ENCODE data around the gene C17orf113.

The C17orf113 gene

DNA sequence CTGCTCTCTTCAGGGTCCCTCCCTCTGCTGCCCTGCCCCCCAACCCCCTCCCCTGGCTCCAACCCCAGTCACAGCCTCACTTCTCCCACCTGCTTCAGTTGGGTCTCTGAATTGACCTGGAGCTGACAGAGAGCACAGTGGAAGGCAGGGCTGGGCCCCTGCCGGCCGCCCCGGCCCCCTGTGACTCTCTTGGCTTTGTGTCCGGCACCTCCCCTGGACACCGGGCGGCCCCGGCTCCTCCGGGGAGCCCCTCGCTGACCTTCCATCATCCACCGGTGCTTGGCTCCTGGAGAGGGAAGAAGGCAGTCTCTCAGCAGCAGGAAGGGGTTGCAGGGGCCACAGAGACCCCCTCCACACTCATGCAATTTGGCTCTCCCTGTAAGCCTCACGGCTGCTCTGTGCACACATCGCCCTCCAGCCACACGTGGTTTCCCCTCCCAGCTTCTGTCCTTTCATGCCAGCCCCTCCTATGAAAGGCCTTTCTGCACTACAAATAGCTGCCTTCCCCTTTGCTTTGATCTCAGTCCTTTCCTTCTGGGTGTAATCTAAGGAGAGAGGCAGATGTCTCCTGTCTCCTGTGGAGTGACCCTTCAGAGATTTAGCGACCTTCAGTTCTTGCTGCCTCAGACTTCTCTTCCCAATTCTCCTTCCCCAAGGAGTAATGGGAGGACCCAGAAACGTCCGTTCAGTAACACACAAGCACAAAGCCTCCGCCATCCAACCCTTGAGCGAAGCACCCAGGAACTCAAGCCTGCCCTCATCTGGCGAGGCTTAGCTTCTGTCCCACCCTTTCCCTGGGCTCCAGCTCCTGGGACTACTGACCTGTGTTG is 22.2 kb downstream of the C17orf113 start:
- no peak overlapping the region for H3K4me2 ChIP-seq
- H3K27me3 ChIP-seq (ENCODE audit: insufficient read depth, low read depth) = no peaks in the 10 kb centered on the region; the same call in 1 of the 2 replicates
- H3K79me2 ChIP-seq (ENCODE audit: insufficient read depth, low read depth) = no peaks in the 10 kb centered on the region
- TF ChIP-seq, protein P1, sequence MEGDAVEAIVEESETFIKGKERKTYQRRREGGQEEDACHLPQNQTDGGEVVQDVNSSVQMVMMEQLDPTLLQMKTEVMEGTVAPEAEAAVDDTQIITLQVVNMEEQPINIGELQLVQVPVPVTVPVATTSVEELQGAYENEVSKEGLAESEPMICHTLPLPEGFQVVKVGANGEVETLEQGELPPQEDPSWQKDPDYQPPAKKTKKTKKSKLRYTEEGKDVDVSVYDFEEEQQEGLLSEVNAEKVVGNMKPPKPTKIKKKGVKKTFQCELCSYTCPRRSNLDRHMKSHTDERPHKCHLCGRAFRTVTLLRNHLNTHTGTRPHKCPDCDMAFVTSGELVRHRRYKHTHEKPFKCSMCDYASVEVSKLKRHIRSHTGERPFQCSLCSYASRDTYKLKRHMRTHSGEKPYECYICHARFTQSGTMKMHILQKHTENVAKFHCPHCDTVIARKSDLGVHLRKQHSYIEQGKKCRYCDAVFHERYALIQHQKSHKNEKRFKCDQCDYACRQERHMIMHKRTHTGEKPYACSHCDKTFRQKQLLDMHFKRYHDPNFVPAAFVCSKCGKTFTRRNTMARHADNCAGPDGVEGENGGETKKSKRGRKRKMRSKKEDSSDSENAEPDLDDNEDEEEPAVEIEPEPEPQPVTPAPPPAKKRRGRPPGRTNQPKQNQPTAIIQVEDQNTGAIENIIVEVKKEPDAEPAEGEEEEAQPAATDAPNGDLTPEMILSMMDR (conservative IDR thresholded peaks at IDR 0.05; ENCODE audit: low read depth, low read length) = no peak
- no peak overlapping the region for H3K9ac ChIP-seq
- H4K20me1 ChIP-seq (ENCODE audit: insufficient read depth) = no peaks in the 10 kb centered on the region
- no peak overlapping the region for H2AFZ ChIP-seq (ENCODE audit: low read depth)
- H3K4me1 ChIP-seq (ENCODE audit: low read depth, poor library complexity, severe bottlenecking) = peaks cover 18% of the 10 kb centered on the region
- H3K27ac ChIP-seq = no peak overlapping the region
- no peaks in the 10 kb centered on the region for H3K36me3 ChIP-seq (ENCODE audit: insufficient read depth)
- no peak overlapping the region for H3K4me3 ChIP-seq (IDR thresholded peaks at IDR 0.05; ENCODE audit: insufficient read depth, low read depth, low read length)

DNA sequence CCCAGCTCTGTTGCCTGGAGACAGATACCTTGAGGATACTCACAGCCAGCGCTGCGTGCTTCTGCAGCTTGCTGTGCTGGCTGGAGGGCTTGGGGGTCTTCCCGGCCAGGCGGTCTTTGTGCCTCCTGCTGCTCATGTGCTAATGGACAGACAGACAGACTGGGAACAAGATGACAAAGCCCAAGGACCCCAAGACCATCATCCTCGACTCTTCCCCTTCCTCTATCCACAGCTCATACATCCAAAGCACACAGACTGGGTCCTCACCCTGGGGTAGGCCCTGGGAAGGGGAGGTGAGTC is 22.9 kb downstream of the C17orf113 start:
- H3K79me2 ChIP-seq (ENCODE audit: insufficient read depth, low read depth) = no peaks in the 10 kb centered on the region
- H3K27ac ChIP-seq = no peak overlapping the region
- TF ChIP-seq, protein P1 (conservative IDR thresholded peaks at IDR 0.05; ENCODE audit: low read depth, low read length) = no peak
- H2AFZ ChIP-seq (ENCODE audit: low read depth) = no peak overlapping the region
- H3K27me3 ChIP-seq (ENCODE audit: insufficient read depth, low read depth) = no peaks in the 10 kb centered on the region; the same call in 1 of the 2 replicates
- H3K4me3 ChIP-seq (IDR thresholded peaks at IDR 0.05; ENCODE audit: insufficient read depth, low read depth, low read length) = no peak overlapping the region
- H3K9ac ChIP-seq = no peak overlapping the region
- H3K36me3 ChIP-seq (ENCODE audit: insufficient read depth) = no peaks in the 10 kb centered on the region
- H3K4me2 ChIP-seq = no peak overlapping the region
- peaks cover 18% of the 10 kb centered on the region for H3K4me1 ChIP-seq (ENCODE audit: low read depth, poor library complexity, severe bottlenecking)
- no peaks in the 10 kb centered on the region for H4K20me1 ChIP-seq (ENCODE audit: insufficient read depth)

DNA sequence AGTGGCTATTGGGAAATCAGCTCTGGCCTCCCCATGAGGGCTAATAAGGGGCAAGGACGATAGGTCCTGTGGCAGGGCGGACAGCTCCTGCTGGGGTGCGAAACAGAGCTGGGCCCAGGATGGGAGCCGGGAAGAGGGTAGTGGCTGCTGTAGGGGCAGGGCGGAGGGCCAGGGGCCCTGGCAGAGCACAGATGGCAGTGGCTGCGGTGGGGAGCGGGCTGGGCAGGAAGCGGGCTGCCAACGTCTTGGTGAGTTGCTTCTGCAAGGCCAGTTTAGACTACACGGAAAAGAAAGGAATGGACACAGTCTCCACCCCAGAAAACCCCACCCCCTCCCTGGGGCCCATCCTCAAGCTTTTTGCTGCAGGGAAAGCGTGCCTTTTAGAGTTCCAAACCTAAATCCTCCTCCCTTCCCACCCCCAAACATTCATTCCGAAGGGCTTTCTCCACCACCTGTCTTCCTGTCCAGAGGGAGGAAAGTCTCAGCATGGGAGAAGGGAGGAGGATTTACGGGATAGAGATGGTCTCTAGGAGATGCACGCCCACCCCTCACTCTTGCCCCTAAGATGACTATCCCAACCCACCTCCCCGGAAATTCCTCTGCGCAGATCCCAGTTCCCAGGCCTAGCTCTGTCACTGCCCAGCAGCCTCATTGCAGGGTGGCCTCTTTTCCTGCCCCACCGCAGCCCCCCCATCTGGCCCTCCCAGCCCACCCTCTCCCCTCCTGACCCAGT is 23.4 kb downstream of the C17orf113 start:
- Histone ChIP-seq H3K79me2 (ENCODE audit: insufficient read depth, low read depth) (no peaks in the 10 kb centered on the region), H3K4me3 (IDR thresholded peaks at IDR 0.05; ENCODE audit: insufficient read depth, low read depth, low read length) (no peak overlapping the region), H3K36me3 (ENCODE audit: insufficient read depth) (no peaks in the 10 kb centered on the region), H3K4me2 (no peak overlapping the region), H4K20me1 (ENCODE audit: insufficient read depth) (no peaks in the 10 kb centered on the region), H3K4me1 (ENCODE audit: low read depth, poor library complexity, severe bottlenecking) (peaks cover 18% of the 10 kb centered on the region), H3K27ac (no peak overlapping the region), H3K27me3 (ENCODE audit: insufficient read depth, low read depth) (no peaks in the 10 kb centered on the region; the same call in 1 of the 2 replicates), H2AFZ (ENCODE audit: low read depth) (no peak overlapping the region), H3K9ac (no peak overlapping the region)
- TF ChIP-seq, protein P1 (conservative IDR thresholded peaks at IDR 0.05; ENCODE audit: low read depth, low read length) = no peak

DNA sequence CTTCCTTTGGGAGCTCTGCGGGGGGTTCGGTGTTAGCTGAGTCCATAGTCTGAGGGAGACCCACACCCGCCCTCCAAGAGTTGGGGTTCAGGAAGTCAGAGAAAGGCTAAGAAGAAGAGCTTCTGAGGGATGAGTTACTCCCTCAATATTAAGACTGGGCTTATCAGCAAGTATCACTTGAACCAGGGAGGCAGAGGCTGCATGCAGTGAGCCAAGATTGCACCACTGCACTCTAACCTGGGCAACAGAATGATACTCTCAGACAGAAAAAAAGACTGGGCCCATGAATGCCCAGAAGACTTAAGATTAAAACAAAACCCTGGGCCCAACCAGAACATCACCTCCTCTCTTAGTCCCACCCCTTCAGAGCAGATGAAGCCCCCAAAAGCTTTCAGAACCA is 24.5 kb downstream of the C17orf113 start:
- H3K79me2 ChIP-seq (ENCODE audit: insufficient read depth, low read depth) = peaks cover 5% of the 10 kb centered on the region; the same call in 1 of the 2 replicates
- H3K27ac ChIP-seq = no peak overlapping the region
- TF ChIP-seq, protein P1 (conservative IDR thresholded peaks at IDR 0.05; ENCODE audit: low read depth, low read length) = no peak
- H3K36me3 ChIP-seq (ENCODE audit: insufficient read depth) = no peaks in the 10 kb centered on the region
- H3K9ac ChIP-seq = no peak overlapping the region
- H3K4me2 ChIP-seq = no peak overlapping the region
- H3K27me3 ChIP-seq (ENCODE audit: insufficient read depth, low read depth) = no peaks in the 10 kb centered on the region; the same call in 1 of the 2 replicates
- no peak overlapping the region for H3K4me3 ChIP-seq (IDR thresholded peaks at IDR 0.05; ENCODE audit: insufficient read depth, low read depth, low read length)
- H3K4me1 ChIP-seq (ENCODE audit: low read depth, poor library complexity, severe bottlenecking) = peaks cover 24% of the 10 kb centered on the region
- H2AFZ ChIP-seq (ENCODE audit: low read depth) = no peak overlapping the region
- H4K20me1 ChIP-seq (ENCODE audit: insufficient read depth) = no peaks in the 10 kb centered on the region

All from KMS-11 (cell line).